Measurements from ENCODE around the gene CMPK1.

CMPK1 gene

DNA sequence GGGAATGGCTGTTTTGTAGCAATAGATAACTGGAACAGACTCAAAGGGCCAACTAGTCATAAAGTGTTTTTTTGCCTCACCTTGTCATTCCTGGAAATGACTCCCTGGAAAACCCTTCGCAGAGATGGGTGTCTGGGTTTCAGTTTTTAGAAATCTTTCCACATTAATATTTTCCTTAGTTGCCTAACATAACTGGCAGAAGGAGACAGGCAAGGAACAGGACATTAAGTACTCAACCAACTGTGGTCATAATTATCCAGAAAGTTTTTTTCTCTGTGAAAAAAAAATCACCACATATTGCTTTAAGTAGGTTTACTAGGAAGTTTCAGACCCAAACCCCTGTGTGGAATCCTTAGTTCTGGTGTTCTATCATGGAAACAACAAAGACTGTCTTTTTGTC, 3.4 kb upstream of the CMPK1 start:
- DNase-seq (ENCODE audit: low read depth): no peak
- H3K4me3 ChIP-seq (ENCODE audit: low read depth, low read length): no peak overlapping the region
- TF ChIP-seq, protein P1, sequence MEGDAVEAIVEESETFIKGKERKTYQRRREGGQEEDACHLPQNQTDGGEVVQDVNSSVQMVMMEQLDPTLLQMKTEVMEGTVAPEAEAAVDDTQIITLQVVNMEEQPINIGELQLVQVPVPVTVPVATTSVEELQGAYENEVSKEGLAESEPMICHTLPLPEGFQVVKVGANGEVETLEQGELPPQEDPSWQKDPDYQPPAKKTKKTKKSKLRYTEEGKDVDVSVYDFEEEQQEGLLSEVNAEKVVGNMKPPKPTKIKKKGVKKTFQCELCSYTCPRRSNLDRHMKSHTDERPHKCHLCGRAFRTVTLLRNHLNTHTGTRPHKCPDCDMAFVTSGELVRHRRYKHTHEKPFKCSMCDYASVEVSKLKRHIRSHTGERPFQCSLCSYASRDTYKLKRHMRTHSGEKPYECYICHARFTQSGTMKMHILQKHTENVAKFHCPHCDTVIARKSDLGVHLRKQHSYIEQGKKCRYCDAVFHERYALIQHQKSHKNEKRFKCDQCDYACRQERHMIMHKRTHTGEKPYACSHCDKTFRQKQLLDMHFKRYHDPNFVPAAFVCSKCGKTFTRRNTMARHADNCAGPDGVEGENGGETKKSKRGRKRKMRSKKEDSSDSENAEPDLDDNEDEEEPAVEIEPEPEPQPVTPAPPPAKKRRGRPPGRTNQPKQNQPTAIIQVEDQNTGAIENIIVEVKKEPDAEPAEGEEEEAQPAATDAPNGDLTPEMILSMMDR (IDR thresholded peaks at IDR 0.05; ENCODE audit: insufficient read depth, low read depth, low read length, missing control alignments): no peak

DNA sequence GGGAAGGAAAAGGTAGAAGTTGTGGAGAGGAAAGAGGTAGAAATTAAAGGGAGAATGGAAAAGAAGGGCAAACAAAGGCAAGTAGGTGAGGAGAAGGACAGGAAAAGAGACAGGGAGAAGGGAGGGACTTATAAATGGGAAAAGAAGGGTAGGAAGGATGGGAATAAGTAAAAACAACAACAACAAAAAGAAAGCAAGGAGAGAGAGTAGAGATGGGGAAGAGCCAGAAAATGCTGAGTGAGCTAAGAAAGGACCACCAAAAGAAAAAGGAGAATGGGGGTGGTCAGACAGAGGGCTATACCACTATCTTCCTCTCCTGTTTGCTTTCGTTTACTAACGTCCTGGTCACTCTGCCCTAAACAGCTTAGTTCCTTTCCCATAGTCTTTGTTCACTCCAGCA, 1.7 kb upstream of the CMPK1 start:
- H3K4me3 ChIP-seq (ENCODE audit: low read depth, low read length): no peak overlapping the region
- no peak for DNase-seq (ENCODE audit: low read depth)
- TF ChIP-seq, protein P1 (IDR thresholded peaks at IDR 0.05; ENCODE audit: insufficient read depth, low read depth, low read length, missing control alignments): no peak

DNA sequence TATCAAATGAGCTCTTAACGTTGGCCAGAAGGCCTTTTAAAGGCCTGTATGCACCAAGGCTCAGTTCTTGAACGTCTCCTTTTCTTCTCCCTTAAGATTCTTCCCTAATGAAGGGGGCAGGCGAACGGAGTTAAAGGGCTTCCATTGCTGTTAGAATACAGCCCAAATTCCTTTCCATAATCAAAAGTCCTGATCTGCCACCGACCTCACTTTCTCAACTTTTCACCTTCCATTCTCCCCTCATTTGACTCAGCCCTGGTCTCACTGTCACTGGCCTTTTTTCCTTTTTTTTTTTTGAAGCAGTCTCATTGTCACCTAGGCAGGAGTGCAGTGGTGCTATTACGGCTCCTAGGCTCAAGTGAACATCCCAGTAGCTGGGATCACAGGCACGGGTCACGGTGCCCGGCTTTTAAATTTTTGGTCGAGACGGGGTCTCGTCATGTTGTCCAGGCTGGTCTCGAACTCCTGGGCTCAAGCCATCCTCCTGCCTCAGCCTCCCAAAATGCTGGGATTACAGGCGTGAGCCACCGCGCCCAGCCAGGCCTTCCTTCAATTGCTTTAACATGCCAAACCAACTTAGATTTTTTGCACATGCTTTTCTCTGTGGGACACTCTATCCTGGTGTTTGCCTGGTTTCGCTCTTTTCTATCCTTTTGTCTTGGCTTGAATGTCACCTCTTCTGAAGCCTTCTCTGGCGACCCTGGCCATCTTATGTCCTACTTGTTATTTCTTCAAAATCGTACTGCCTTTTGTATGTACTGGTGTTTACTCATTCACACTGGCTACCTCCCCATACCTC, 612 bp upstream of the CMPK1 start:
- DNase-seq (ENCODE audit: low read depth): no peak
- TF ChIP-seq, protein P1 (IDR thresholded peaks at IDR 0.05; ENCODE audit: insufficient read depth, low read depth, low read length, missing control alignments): no peak
- peak overlapping the region; percentile 98 for H3K4me3 ChIP-seq (ENCODE audit: low read depth, low read length)

DNA sequence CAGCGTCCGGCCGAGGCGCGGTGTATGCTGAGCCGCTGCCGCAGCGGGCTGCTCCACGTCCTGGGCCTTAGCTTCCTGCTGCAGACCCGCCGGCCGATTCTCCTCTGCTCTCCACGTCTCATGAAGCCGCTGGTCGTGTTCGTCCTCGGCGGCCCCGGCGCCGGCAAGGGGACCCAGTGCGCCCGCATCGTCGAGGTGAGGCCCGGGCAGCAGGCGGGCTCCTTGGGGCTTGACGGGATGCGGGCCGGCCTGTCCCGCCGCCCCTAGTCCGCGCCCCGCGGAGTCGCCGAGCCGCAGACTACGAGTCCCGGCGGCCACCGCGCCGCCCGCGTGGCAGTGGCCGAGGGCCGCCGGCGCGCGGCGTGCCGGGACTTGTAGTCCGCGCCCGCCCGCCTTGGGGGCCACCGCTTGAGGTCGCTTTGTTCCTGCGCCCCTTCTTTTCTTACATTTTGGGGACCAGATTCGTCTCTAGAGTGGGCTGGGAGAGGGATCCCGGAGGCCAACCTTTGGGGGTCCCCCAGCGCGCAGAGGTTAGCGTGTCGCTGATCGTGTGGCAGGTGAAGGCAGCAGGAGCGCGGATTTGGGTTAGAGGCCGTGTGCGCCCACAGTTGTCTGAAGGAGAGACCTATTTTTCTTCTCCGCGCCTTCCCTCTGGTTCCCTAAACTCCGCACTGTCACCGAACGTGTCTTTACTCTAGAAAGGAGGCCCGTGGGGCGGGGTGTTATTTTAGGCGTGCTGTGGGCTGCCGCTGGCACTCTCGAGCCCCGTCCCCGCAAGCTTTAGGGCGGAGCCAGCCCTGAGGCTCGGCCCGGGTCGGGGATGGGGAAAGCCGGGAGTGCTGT, 553 bp downstream of the CMPK1 start:
- peak overlapping the region; percentile 98 for H3K4me3 ChIP-seq (ENCODE audit: low read depth, low read length)
- peak; percentile 89 for DNase-seq (ENCODE audit: low read depth)
- TF ChIP-seq, protein P1 (IDR thresholded peaks at IDR 0.05; ENCODE audit: insufficient read depth, low read depth, low read length, missing control alignments): peak; percentile 12

DNA sequence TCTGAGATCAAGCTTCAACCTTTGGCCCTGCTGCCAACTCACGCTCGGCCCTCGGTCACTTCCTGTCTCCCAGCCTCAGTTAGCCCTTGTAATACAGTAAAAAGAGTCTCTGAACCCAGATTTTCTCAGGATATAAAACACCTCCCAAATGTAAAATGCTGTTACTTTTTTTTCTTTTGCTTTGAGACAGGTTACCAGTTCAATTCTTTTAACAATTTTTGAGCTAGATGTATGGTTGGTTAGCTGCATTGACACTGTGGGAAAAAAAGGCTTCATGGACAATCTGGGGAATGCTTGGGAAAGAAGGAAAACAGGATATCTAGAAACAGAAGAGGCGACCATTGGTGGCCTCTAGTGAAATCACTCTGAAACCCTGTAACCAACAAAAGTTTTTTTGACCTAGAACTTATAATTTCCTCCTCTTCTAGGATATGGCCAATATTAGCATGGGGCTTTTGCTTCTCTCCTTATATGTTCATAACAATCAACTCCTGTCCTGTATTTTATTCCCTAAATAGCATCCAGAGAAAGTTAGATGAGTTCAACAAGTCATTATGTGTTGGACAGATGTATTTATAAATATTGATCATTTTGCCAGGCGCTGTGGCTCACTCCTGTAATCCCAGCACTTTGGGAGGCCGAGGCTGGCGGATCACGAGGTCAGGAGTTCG, 1.3 kb downstream of the CMPK1 start:
- TF ChIP-seq, protein P1 (IDR thresholded peaks at IDR 0.05; ENCODE audit: insufficient read depth, low read depth, low read length, missing control alignments): no peak
- H3K4me3 ChIP-seq (ENCODE audit: low read depth, low read length): peak overlapping the region; percentile 98
- no peak for DNase-seq (ENCODE audit: low read depth)

DNA sequence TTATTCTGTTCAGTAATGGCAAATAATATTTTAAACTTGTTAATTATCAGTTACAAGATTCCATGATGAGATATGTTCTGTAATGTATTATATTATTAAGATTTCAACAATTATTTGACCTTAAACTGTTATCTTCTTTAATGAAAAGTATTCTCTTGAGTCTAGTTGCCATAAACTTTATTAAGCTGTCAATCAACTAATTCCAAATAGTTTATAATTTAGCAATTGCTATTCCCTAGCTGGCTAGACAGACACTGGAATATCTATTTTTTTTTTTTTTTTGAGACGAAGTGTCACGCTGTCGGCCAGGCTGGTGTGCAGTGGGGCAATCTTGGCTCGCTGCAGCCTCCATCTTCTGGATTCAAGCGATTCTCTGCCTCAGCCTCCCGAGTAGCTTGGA, 3.8 kb downstream of the CMPK1 start:
- TF ChIP-seq, protein P1 (IDR thresholded peaks at IDR 0.05; ENCODE audit: insufficient read depth, low read depth, low read length, missing control alignments): no peak
- H3K4me3 ChIP-seq (ENCODE audit: low read depth, low read length): no peak overlapping the region
- DNase-seq (ENCODE audit: low read depth): no peak
